ENCODE measurements around the gene TYMP.

TYMP gene

GRCh38 chr22:50485221-50486131 lies 44.3 kb downstream of the TYMP start:
- no peak for DNase-seq (ENCODE audit: extremely low read depth in 1 of 2, low read depth in 1 of 2)

GRCh38 chr22:50483977-50484853 lies 45.6 kb downstream of the TYMP start:
- no peak for DNase-seq (ENCODE audit: extremely low read depth in 1 of 2, low read depth in 1 of 2)

GRCh38 chr22:50483556-50483955 lies 46.3 kb downstream of the TYMP start:
- no peak for DNase-seq (ENCODE audit: extremely low read depth in 1 of 2, low read depth in 1 of 2)

GRCh38 chr22:50483106-50483505 lies 46.7 kb downstream of the TYMP start:
- no peak for DNase-seq (ENCODE audit: extremely low read depth in 1 of 2, low read depth in 1 of 2)

- no peak for DNase-seq (ENCODE audit: extremely low read depth in 1 of 2, low read depth in 1 of 2)
These were observed 47.4 kb downstream of the TYMP start for GRCh38 chr22:50482107-50483074.

GRCh38 chr22:50481440-50482106 lies 48.2 kb downstream of the TYMP start, which contains the start of gene ADM2:
Gene ADM2, plus strand, starts transcription at chr22:50481543. Its CDS starts 305 bp downstream, at chr22:50481848.
- DNase-seq (ENCODE audit: extremely low read depth in 1 of 2, low read depth in 1 of 2): peak in 1 of 2 donors; percentile 45

- no peak for DNase-seq (ENCODE audit: extremely low read depth in 1 of 2, low read depth in 1 of 2)
These were observed 48.8 kb downstream of the TYMP start for GRCh38 chr22:50481045-50481439.

- DNase-seq (ENCODE audit: extremely low read depth in 1 of 2, low read depth in 1 of 2): no peak
These were observed 50.1 kb downstream of the TYMP start for GRCh38 chr22:50479721-50480120.

GRCh38 chr22:50477923-50478322 lies 51.9 kb downstream of the TYMP start:
- no peak for DNase-seq (ENCODE audit: extremely low read depth in 1 of 2, low read depth in 1 of 2)

GRCh38 chr22:50476868-50477267 lies 52.9 kb downstream of the TYMP start:
- no peak for DNase-seq (ENCODE audit: extremely low read depth in 1 of 2, low read depth in 1 of 2)

Measured in activated CD8-positive, alpha-beta memory T cell treated with anti-CD3 and anti-CD28 coated beads for 1 hour (primary cell).